Hepatocyte (in vitro differentiated cells): ENCODE data around the gene DUSP15.

Source experiments
- CTCF ChIP-seq: fragments of 200-600 bp; sonication (generic); IDR thresholded peaks from 2 replicates; pipeline ENCODE4 v1.5.1; 2016; ENCODE audit warnings: antibody characterized with exemption, mild to moderate bottlenecking; ENCODE audit not compliant: poor library complexity
- EZH2 ChIP-seq: fragments of 200-600 bp; sonication (generic); IDR thresholded peaks from 2 replicates; pipeline ENCODE4 v1.6.1; 2016; ENCODE audit warnings: antibody characterized with exemption, mild to moderate bottlenecking, borderline replicate concordance

- TF ChIP-seq EZH2 (no peak), CTCF (no peak)
These were observed 645 bp upstream of the DUSP15 start for GRCh38 chr20:31870726-31871617.
